ENCODE data around the gene XYLT2. TPM values are rescaled to one million over a fixed set of nuclear protein-coding genes. Genes with fewer than 3 reads are reported as not detected.

Gene XYLT2
- total and polyA plus RNA-seq, 2 of the 8 experiments (the other 6 are each of a cell fraction or from before 2014, with no cell fraction given): 28.0 to 29.9 TPM

DNA sequence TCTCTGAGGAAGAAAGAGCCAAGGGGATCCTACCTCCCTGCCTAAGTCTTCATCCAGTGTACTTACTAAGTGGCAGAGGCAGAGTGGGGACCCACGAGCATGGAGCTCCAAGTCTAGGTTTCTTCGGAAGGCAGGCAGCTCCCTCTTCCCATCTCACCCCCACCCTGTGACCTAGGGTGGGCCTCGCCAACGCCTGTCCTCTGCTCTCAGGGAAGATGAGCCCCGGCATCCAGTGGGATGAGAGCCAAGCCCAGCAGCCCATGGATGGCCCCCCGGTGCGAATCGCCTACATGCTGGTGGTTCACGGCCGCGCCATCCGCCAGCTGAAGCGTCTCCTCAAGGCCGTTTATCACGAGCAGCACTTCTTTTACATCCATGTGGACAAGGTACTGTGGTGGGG, 8.3 kb downstream of the XYLT2 start:
- Histone ChIP-seq H3K56ac (replicated peaks; ENCODE audit: insufficient read length, low read depth, low read length) (no peak overlapping the region), H2BK5ac (ENCODE audit: low read depth, low read length) (no peak overlapping the region), H4K5ac (ENCODE audit: insufficient read length, low read depth, low read length) (no peak overlapping the region), H3K18ac (ENCODE audit: extremely low read depth, low read length) (no peak overlapping the region), H3K14ac (ENCODE audit: insufficient read length) (no peak overlapping the region), H3K4me3 (ENCODE audit: extremely low read depth in 1 of 4, insufficient read depth in 2 of 4, low read depth in 3 of 4, low read length in 4 of 4) (no peak overlapping the region), H3K4me1 (replicated peaks in 1 of 4; ENCODE audit: control insufficient read depth in 3 of 4, insufficient read depth in 4 of 4, low read length in 3 of 4) (no peaks in the 10 kb centered on the region), H2AK5ac (ENCODE audit: low read depth, low read length) (no peak overlapping the region), H3K9me3 (ENCODE audit: insufficient read depth in 2 of 2, low read depth in 1 of 2, low read length in 1 of 2) (no peaks in the 10 kb centered on the region), H2AFZ (ENCODE audit: low read length) (no peak overlapping the region), H3K79me1 (ENCODE audit: low read depth, low read length) (peaks cover 5% of the 10 kb centered on the region; the same call in 1 of the 2 replicates), H4K20me1 (replicated peaks in 1 of 2; ENCODE audit: control insufficient read depth in 1 of 2, insufficient read depth in 2 of 2, low read length in 2 of 2) (peaks cover 0 to 17% of the 10 kb centered on the region in 2 experiments), H2BK15ac (ENCODE audit: low read length) (no peak overlapping the region), H3K4me2 (ENCODE audit: insufficient read depth in 1 of 2, low read depth in 2 of 2, low read length in 2 of 2) (no peak overlapping the region), H3K4ac (replicated peaks; ENCODE audit: insufficient read length, low read depth, low read length) (no peak overlapping the region), H3K23ac (ENCODE audit: insufficient read length) (no peak overlapping the region), H3K27me3 (replicated peaks in 1 of 4; ENCODE audit: control insufficient read depth in 3 of 4, extremely low read depth in 1 of 4, insufficient read depth in 3 of 4, low read length in 3 of 4) (no peaks in the 10 kb centered on the region), H2BK20ac (ENCODE audit: low read length) (no peak overlapping the region), H3K27ac (ENCODE audit: low read depth, low read length) (no peak overlapping the region), H4K91ac (replicated peaks; ENCODE audit: insufficient read length, low read length) (no peak overlapping the region), H2BK12ac (ENCODE audit: low read depth, low read length) (no peak overlapping the region), H3K23me2 (ENCODE audit: low read depth, low read length) (no peaks in the 10 kb centered on the region), H4K8ac (ENCODE audit: extremely low read depth, insufficient read depth, low read length) (no peak overlapping the region), H3K9ac (replicated peaks in 1 of 4; ENCODE audit: extremely low read depth in 1 of 4, low read depth in 3 of 4, low read length in 3 of 4) (no peak overlapping the region), H3K36me3 (ENCODE audit: control insufficient read depth in 2 of 4, insufficient read depth in 4 of 4, low read length in 3 of 4) (peaks cover 14 to 45% (median 31%) of the 10 kb centered on the region in 4 experiments), H2BK120ac (replicated peaks; ENCODE audit: low read depth, low read length) (no peak overlapping the region), H3K79me2 (ENCODE audit: control insufficient read depth in 1 of 2, insufficient read depth in 2 of 2, low read length in 2 of 2) (peaks cover 0 to under 1% of the 10 kb centered on the region in 2 experiments; a peak in 1 of 4 replicates)
- 94% methylated on average over 15 of the region's 15 CpGs; no CpG with 5 or more reads in 1 of the 2 experiments for WGBS, 2 experiments (ENCODE audit: extremely low coverage in 1 of 2, insufficient coverage in 1 of 2, insufficient read length in 1 of 2, insufficient replicate concordance in 2 of 2, low coverage in 1 of 2, low lambda C conversion rate in 2 of 2, missing lambda C conversion rate in 1 of 2)
- no peak for FAIRE-seq
- ChIA-PET CTCF (ENCODE audit: partially characterized antibody) (interaction anchor here (0.9 to 2.2 kb wide), 8 partner anchors 9 to 185 kb away, joined by 3 to 7 read pairs (median 4); no protein-coding TSS in a partner anchor), POLR2A (ENCODE audit: partially characterized antibody) (interaction anchor here (12.4 kb wide), 1 partner anchor 8 kb away, joined by 135 read pairs; no protein-coding TSS in a partner anchor)
- DNase-seq (ENCODE audit: low read depth in 1 of 2, low spot score in 2 of 2): no peak
- TF ChIP-seq KDM4A (IDR thresholded peaks at IDR 0.05; ENCODE audit: low read depth, low read length, severe bottlenecking) (no peak), SP2 (IDR thresholded peaks at IDR 0.05; ENCODE audit: low read length) (no peak), CEBPB (IDR thresholded peaks at IDR 0.05; ENCODE audit: low read depth, low read length) (no peak), MAFK (IDR thresholded peaks at IDR 0.05; ENCODE audit: low read depth, low read length) (no peak), TCF12 (IDR thresholded peaks at IDR 0.05; ENCODE audit: low read depth, low read length) (no peak), CBX5 (IDR thresholded peaks at IDR 0.05; ENCODE audit: low read depth, low read length) (no peak), SIRT6 (IDR thresholded peaks at IDR 0.05; ENCODE audit: low read length) (no peak), NANOG (IDR thresholded peaks at IDR 0.05; ENCODE audit: insufficient read depth, low read depth, low read length, poor library complexity, severe bottlenecking) (no peak), SUZ12 (IDR thresholded peaks at IDR 0.05; ENCODE audit: low read length) (no peak), GTF2F1 (IDR thresholded peaks at IDR 0.05; ENCODE audit: borderline replicate concordance, low read depth, low read length) (no peak), ASH2L (IDR thresholded peaks at IDR 0.05; ENCODE audit: low read length) (no peak), POLR2A (IDR thresholded peaks at IDR 0.05; ENCODE audit: control extremely low read depth in 1 of 2, low read depth in 2 of 2, low read length in 2 of 2) (no peak), SIX5 (IDR thresholded peaks at IDR 0.05; ENCODE audit: low read depth, low read length) (no peak), SP4 (IDR thresholded peaks at IDR 0.05; ENCODE audit: low read length) (no peak), KDM5A (IDR thresholded peaks at IDR 0.05; ENCODE audit: low read length) (no peak)
